Central memory CD8-positive, alpha-beta T cell (primary cell): ENCODE results near the gene PHGDH.
"Not testable (repeated sequence)": the region's sequence is repeated elsewhere in the genome, so short reads cannot be mapped to it uniquely, and the experiment has no call there.

Experiments used
- ATAC-seq: fragments of 150-1000 bp; cut with Tn5 transposase; replicated peaks from 2 replicates; pipeline ENCODE4 v1.10.0; 2022; ENCODE audit warnings: mild to moderate bottlenecking, moderate FRiP score, moderate number of reproducible peaks; ENCODE audit not compliant: poor library complexity, severe bottlenecking; ENCODE audit errors: extremely low read depth
- DNase-seq, 2 donors: peaks; one replicate each; pipeline ENCODE4 v3.0.0; 2021; ENCODE audit warnings: low spot score in 2 of 2
- H3K27ac Mint-ChIP-seq: one replicate; pipeline ENCODE4 v1.8.0; 2022; ENCODE audit warnings: low read depth, mild to moderate bottlenecking, moderate library complexity, mixed read lengths
- H3K27me3 Mint-ChIP-seq: one replicate; pipeline ENCODE4 v1.8.0; 2022; ENCODE audit warnings: mixed read lengths
- H3K36me3 Mint-ChIP-seq: one replicate; pipeline ENCODE4 v1.8.0; 2022; ENCODE audit warnings: mild to moderate bottlenecking, moderate library complexity, mixed read lengths; ENCODE audit not compliant: insufficient read depth
- H3K4me1 Mint-ChIP-seq: one replicate; pipeline ENCODE4 v1.8.0; 2022; ENCODE audit warnings: mixed read lengths
- H3K4me3 Mint-ChIP-seq: one replicate; pipeline ENCODE4 v1.8.0; 2022; ENCODE audit warnings: mild to moderate bottlenecking, moderate library complexity, mixed read lengths
- H3K9me3 Mint-ChIP-seq: one replicate; pipeline ENCODE4 v1.8.0; 2022; ENCODE audit warnings: mixed read lengths

The PHGDH gene

GRCh38 chr1:119779869-119780356 is 68.2 kb downstream of the PHGDH start:
- DNase-seq, result no peak
- no peaks in the 10 kb centered on the region for H3K4me1 Mint-ChIP-seq
- no peaks in the 10 kb centered on the region for H3K9me3 Mint-ChIP-seq
- no peak for ATAC-seq
- no peak overlapping the region for H3K4me3 Mint-ChIP-seq
- no peak overlapping the region for H3K27ac Mint-ChIP-seq
- H3K36me3 Mint-ChIP-seq, result peaks cover 2% of the 10 kb centered on the region
- H3K27me3 Mint-ChIP-seq, result peaks cover 56% of the 10 kb centered on the region

GRCh38 chr1:119781434-119782210 is 69.9 kb downstream of the PHGDH start:
- Mint-ChIP-seq H3K36me3 (peaks cover 2% of the 10 kb centered on the region), H3K4me1 (no peaks in the 10 kb centered on the region), H3K27ac (no peak overlapping the region), H3K4me3 (no peak overlapping the region), H3K27me3 (peaks cover 54% of the 10 kb centered on the region), H3K9me3 (no peaks in the 10 kb centered on the region)
- ATAC-seq (no peak), DNase-seq (no peak)

- no peak for ATAC-seq
- no peak for DNase-seq
- peaks cover 2% of the 10 kb centered on the region for H3K36me3 Mint-ChIP-seq
- no peak overlapping the region for H3K4me3 Mint-ChIP-seq
- H3K9me3 Mint-ChIP-seq, result no peaks in the 10 kb centered on the region
- no peaks in the 10 kb centered on the region for H3K4me1 Mint-ChIP-seq
- peaks cover 48% of the 10 kb centered on the region for H3K27me3 Mint-ChIP-seq
- no peak overlapping the region for H3K27ac Mint-ChIP-seq
These were observed 71.0 kb downstream of the PHGDH start for GRCh38 chr1:119782631-119783325.

GRCh38 chr1:119783354-119784185 is 71.8 kb downstream of the PHGDH start:
- peaks cover 41% of the 10 kb centered on the region for H3K27me3 Mint-ChIP-seq
- ATAC-seq, result no peak
- no peaks in the 10 kb centered on the region for H3K9me3 Mint-ChIP-seq
- no peak for DNase-seq
- H3K27ac Mint-ChIP-seq, result no peak overlapping the region
- no peaks in the 10 kb centered on the region for H3K4me1 Mint-ChIP-seq
- H3K4me3 Mint-ChIP-seq, result no peak overlapping the region
- H3K36me3 Mint-ChIP-seq, result peaks cover 2% of the 10 kb centered on the region

- DNase-seq (no peak), ATAC-seq (no peak)
- Mint-ChIP-seq H3K27me3 (peaks cover 40% of the 10 kb centered on the region), H3K4me3 (no peak overlapping the region), H3K27ac (no peak overlapping the region), H3K36me3 (peaks cover 2% of the 10 kb centered on the region), H3K4me1 (no peaks in the 10 kb centered on the region), H3K9me3 (no peaks in the 10 kb centered on the region)
These were observed 72.6 kb downstream of the PHGDH start for GRCh38 chr1:119784191-119784781.

- DNase-seq, H3K27ac Mint-ChIP-seq, H3K4me3 Mint-ChIP-seq, ATAC-seq, H3K36me3 Mint-ChIP-seq, H3K4me1 Mint-ChIP-seq, H3K9me3 Mint-ChIP-seq: not testable (repeated sequence)
- peaks cover 41% of the 10 kb centered on the region for H3K27me3 Mint-ChIP-seq
These were observed 74.3 kb downstream of the PHGDH start for GRCh38 chr1:119786046-119786445.

- not testable (repeated sequence) for H3K9me3 Mint-ChIP-seq, H3K4me3 Mint-ChIP-seq, DNase-seq, ATAC-seq, H3K27ac Mint-ChIP-seq, H3K4me1 Mint-ChIP-seq, H3K36me3 Mint-ChIP-seq
- peaks cover 44% of the 10 kb centered on the region for H3K27me3 Mint-ChIP-seq
These were observed 74.8 kb downstream of the PHGDH start for GRCh38 chr1:119786473-119787050.

- Mint-ChIP-seq H3K4me1 (no peaks in the 10 kb centered on the region), H3K9me3 (no peaks in the 10 kb centered on the region), H3K36me3 (no peaks in the 10 kb centered on the region), H3K27ac (no peak overlapping the region), H3K27me3 (peaks cover 41% of the 10 kb centered on the region), H3K4me3 (no peak overlapping the region)
- no peak for DNase-seq
- ATAC-seq, result no peak
These were observed 76.0 kb downstream of the PHGDH start for GRCh38 chr1:119787776-119788175.

GRCh38 chr1:119790451-119791198 is 78.9 kb downstream of the PHGDH start:
- Mint-ChIP-seq H3K9me3 (no peaks in the 10 kb centered on the region), H3K27ac (no peak overlapping the region)

GRCh38 chr1:119791377-119791776 is 79.6 kb downstream of the PHGDH start:
- Mint-ChIP-seq H3K36me3 (no peaks in the 10 kb centered on the region), H3K9me3 (no peaks in the 10 kb centered on the region)
- DNase-seq, result no peak

More at GRCh38 chr1:119790451-119791198, 78.9 kb downstream of the PHGDH start:
- Mint-ChIP-seq H3K4me3 (no peak overlapping the region), H3K4me1 (no peaks in the 10 kb centered on the region), H3K36me3 (no peaks in the 10 kb centered on the region), H3K27me3 (peaks cover 35% of the 10 kb centered on the region)
- DNase-seq (no peak), ATAC-seq (no peak)

More at GRCh38 chr1:119791377-119791776, 79.6 kb downstream of the PHGDH start:
- Mint-ChIP-seq H3K27me3 (peaks cover 27% of the 10 kb centered on the region), H3K27ac (no peak overlapping the region), H3K4me1 (no peaks in the 10 kb centered on the region), H3K4me3 (no peak overlapping the region)
- no peak for ATAC-seq
